ENCODE data around the gene RWDD4. TPM values are rescaled to one million over a fixed set of nuclear protein-coding genes. Genes with fewer than 3 reads are reported as not detected.

The RWDD4 gene
- total RNA-seq, result 19.9 and 25.9 TPM in 2 replicates

DNA sequence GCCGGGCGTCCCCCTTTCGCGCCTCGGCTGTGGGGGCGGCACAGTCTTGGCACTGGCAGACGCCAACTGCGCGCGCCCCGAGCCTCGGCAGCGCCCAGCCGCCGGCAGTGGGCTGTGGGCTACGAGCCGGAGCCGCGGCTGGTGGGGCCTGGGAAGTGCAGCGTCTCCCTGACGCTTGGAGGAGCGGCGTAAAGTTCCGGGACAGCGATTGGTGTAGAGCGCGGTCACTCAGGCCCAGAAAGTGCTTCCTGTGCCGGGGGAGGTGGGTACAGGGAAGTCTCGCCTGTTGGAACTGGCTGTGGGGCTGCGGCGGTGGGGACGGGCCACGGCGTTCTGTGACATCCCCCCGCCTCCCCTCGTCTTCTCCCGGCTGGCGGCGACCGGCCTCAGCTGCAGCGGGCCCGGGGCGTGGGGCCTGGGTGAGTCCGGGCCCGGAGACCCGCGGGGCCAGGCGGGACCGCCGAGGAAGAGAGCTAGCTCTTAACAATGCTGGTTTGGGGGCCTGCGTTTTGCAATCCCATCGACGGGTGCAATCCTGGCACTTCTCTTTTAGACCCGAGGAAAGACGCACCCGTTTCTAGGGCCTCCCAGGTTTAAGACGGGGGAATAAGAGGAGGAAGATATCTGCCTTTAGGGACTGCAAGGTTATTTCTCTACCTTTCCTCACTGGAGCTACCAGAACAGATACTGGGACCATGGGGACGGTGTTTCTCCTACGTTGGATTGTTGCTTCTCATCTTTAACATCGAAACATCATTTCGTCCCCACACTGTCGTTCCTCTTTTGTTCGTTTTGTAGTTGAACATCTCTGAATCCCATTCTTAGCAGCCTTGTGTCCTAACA is at the start of gene RWDD4, which contains the start of gene TRAPPC11:
TSS of gene RWDD4 (minus strand) at position 157 of the 843 bp plus-strand sequence. CDS start 233 bp downstream, outside the sequence.
TSS of gene TRAPPC11 (plus strand) at position 265 of the 843 bp plus-strand sequence. CDS start 4,575 bp downstream, outside the sequence.
- H4K20me1 ChIP-seq (ENCODE audit: insufficient read depth, low read length), result peaks cover 18% of the 10 kb centered on the region
- no peaks in the 10 kb centered on the region for H3K9me3 ChIP-seq (ENCODE audit: low read depth, low read length)

DNA sequence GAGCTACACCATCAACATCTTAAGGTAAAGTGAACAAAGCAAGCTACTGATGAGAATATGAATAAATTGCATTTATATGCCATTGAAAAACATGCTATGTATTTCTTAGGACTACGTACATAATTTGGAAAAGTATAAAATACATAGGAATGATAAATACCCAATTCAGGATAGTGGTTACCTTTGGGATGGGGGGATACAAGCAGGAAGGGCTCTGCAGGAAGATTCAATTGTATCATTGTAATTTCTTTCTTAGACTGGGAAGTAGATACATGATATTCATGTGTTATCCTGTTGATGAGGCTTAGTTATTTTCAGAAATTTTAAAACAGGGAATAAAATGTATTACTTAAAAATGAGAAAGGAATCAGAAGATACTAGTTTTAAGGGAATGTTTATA is 43.5 kb upstream of the RWDD4 start:
- no peak overlapping the region for H2AFZ ChIP-seq (ENCODE audit: low read length)
- H3K79me2 ChIP-seq (ENCODE audit: insufficient read depth, low read length), result no peaks in the 10 kb centered on the region
- no peak overlapping the region for H3K4me2 ChIP-seq (ENCODE audit: insufficient read depth, low read length)
- H3K27ac ChIP-seq (ENCODE audit: low read depth, low read length), result no peak overlapping the region
- H3K4me1 ChIP-seq (ENCODE audit: insufficient read depth, low read length), result no peaks in the 10 kb centered on the region
- TF ChIP-seq, protein P1, sequence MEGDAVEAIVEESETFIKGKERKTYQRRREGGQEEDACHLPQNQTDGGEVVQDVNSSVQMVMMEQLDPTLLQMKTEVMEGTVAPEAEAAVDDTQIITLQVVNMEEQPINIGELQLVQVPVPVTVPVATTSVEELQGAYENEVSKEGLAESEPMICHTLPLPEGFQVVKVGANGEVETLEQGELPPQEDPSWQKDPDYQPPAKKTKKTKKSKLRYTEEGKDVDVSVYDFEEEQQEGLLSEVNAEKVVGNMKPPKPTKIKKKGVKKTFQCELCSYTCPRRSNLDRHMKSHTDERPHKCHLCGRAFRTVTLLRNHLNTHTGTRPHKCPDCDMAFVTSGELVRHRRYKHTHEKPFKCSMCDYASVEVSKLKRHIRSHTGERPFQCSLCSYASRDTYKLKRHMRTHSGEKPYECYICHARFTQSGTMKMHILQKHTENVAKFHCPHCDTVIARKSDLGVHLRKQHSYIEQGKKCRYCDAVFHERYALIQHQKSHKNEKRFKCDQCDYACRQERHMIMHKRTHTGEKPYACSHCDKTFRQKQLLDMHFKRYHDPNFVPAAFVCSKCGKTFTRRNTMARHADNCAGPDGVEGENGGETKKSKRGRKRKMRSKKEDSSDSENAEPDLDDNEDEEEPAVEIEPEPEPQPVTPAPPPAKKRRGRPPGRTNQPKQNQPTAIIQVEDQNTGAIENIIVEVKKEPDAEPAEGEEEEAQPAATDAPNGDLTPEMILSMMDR (IDR thresholded peaks at IDR 0.05; ENCODE audit: extremely low read depth, low read depth, low read length), result no peak
- no peaks in the 10 kb centered on the region for H3K9me3 ChIP-seq (ENCODE audit: low read depth, low read length)
- peaks cover 76% of the 10 kb centered on the region for H3K36me3 ChIP-seq (ENCODE audit: insufficient read depth, low read length)
- no peak overlapping the region for H3K4me3 ChIP-seq (ENCODE audit: insufficient read depth, low read length)
- H4K20me1 ChIP-seq (ENCODE audit: insufficient read depth, low read length), result no peaks in the 10 kb centered on the region
- H3K27me3 ChIP-seq (ENCODE audit: insufficient read depth, low read length), result no peaks in the 10 kb centered on the region
- no peak for DNase-seq (ENCODE audit: insufficient read length, low spot score, missing footprints)

More for the DNA sequence above, at the start of gene RWDD4, which contains the start of gene TRAPPC11:
- peak within 1 kb of the TSS; percentile 85 for H3K27ac ChIP-seq (ENCODE audit: low read depth, low read length)
- TF ChIP-seq, protein P1 (IDR thresholded peaks at IDR 0.05; ENCODE audit: extremely low read depth, low read depth, low read length), result no peak
- peak; percentile 99 for DNase-seq (ENCODE audit: insufficient read length, low spot score, missing footprints)
- peaks cover 12% of the 10 kb centered on the region for H3K36me3 ChIP-seq (ENCODE audit: insufficient read depth, low read length)
- no peaks in the 10 kb centered on the region for H3K27me3 ChIP-seq (ENCODE audit: insufficient read depth, low read length)
- H2AFZ ChIP-seq (ENCODE audit: low read length), result peak within 1 kb of the TSS; percentile 90
- peaks cover 14% of the 10 kb centered on the region for H3K4me1 ChIP-seq (ENCODE audit: insufficient read depth, low read length)
- H3K79me2 ChIP-seq (ENCODE audit: insufficient read depth, low read length), result peaks cover 77% of the 10 kb centered on the region
- H3K4me2 ChIP-seq (ENCODE audit: insufficient read depth, low read length), result peak within 1 kb of the TSS; percentile 100
- H3K4me3 ChIP-seq (ENCODE audit: insufficient read depth, low read length), result peak within 1 kb of the TSS; percentile 87

DNA sequence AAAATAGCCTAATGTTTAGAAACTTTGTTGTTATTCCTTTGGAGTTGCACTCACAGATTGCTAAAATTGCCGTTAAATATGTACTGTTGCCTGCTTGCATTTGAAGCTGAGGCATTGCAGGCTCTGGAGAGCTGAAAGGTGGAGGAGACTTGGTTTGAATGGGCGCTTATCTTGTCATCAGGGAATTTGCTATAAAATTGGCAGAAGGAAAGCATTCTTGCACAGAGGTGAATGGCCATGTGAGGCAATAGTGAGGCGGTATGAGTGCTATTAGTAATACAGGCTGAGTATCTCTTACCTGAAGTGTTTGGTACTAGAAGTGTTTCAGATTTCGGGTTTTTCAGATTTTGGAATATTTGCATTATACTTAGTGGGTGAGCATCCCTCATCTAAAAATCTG is 41.4 kb upstream of the RWDD4 start:
- no peaks in the 10 kb centered on the region for H3K4me1 ChIP-seq (ENCODE audit: insufficient read depth, low read length)
- no peak overlapping the region for H3K4me3 ChIP-seq (ENCODE audit: insufficient read depth, low read length)
- no peaks in the 10 kb centered on the region for H3K27me3 ChIP-seq (ENCODE audit: insufficient read depth, low read length)
- no peak overlapping the region for H3K27ac ChIP-seq (ENCODE audit: low read depth, low read length)
- DNase-seq (ENCODE audit: insufficient read length, low spot score, missing footprints), result no peak
- peaks cover 78% of the 10 kb centered on the region for H3K36me3 ChIP-seq (ENCODE audit: insufficient read depth, low read length)
- TF ChIP-seq, protein P1 (IDR thresholded peaks at IDR 0.05; ENCODE audit: extremely low read depth, low read depth, low read length), result no peak
- no peak overlapping the region for H2AFZ ChIP-seq (ENCODE audit: low read length)
- H3K79me2 ChIP-seq (ENCODE audit: insufficient read depth, low read length), result no peaks in the 10 kb centered on the region
- H3K4me2 ChIP-seq (ENCODE audit: insufficient read depth, low read length), result no peak overlapping the region
- no peaks in the 10 kb centered on the region for H3K9me3 ChIP-seq (ENCODE audit: low read depth, low read length)
- no peaks in the 10 kb centered on the region for H4K20me1 ChIP-seq (ENCODE audit: insufficient read depth, low read length)

DNA sequence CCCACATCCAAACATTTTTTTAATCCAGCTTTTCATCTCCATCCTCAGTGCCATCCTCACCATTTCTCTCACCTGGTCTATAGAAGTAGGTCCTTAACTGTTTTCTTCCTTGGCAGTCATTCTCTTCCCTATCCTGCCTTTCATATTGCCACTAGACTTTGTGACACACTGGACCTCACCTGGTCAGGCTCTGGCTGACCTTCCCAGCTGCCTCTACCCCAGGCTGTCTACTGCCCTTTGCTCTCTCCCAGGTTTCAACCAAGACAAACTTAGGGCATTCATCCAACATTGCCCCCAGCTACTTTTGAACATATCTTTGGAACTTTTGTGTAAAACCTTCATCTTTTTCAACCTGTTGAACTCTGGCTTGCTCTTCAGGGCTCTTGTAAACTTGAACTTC is 39.9 kb upstream of the RWDD4 start:
- no peaks in the 10 kb centered on the region for H4K20me1 ChIP-seq (ENCODE audit: insufficient read depth, low read length)
- no peaks in the 10 kb centered on the region for H3K9me3 ChIP-seq (ENCODE audit: low read depth, low read length)
- H2AFZ ChIP-seq (ENCODE audit: low read length), result no peak overlapping the region
- peaks cover 83% of the 10 kb centered on the region for H3K36me3 ChIP-seq (ENCODE audit: insufficient read depth, low read length)
- H3K4me2 ChIP-seq (ENCODE audit: insufficient read depth, low read length), result no peak overlapping the region
- H3K79me2 ChIP-seq (ENCODE audit: insufficient read depth, low read length), result no peaks in the 10 kb centered on the region
- no peak overlapping the region for H3K4me3 ChIP-seq (ENCODE audit: insufficient read depth, low read length)
- DNase-seq (ENCODE audit: insufficient read length, low spot score, missing footprints), result no peak
- TF ChIP-seq, protein P1 (IDR thresholded peaks at IDR 0.05; ENCODE audit: extremely low read depth, low read depth, low read length), result no peak
- no peak overlapping the region for H3K27ac ChIP-seq (ENCODE audit: low read depth, low read length)
- H3K27me3 ChIP-seq (ENCODE audit: insufficient read depth, low read length), result no peaks in the 10 kb centered on the region
- no peaks in the 10 kb centered on the region for H3K4me1 ChIP-seq (ENCODE audit: insufficient read depth, low read length)

Data from osteoblast (primary cell).